ENCODE results near the gene PGAP6.
"Not testable (repeated sequence)": the region's sequence is repeated elsewhere in the genome, so short reads cannot be mapped to it uniquely, and the experiment has no call there.

PGAP6 gene

DNA sequence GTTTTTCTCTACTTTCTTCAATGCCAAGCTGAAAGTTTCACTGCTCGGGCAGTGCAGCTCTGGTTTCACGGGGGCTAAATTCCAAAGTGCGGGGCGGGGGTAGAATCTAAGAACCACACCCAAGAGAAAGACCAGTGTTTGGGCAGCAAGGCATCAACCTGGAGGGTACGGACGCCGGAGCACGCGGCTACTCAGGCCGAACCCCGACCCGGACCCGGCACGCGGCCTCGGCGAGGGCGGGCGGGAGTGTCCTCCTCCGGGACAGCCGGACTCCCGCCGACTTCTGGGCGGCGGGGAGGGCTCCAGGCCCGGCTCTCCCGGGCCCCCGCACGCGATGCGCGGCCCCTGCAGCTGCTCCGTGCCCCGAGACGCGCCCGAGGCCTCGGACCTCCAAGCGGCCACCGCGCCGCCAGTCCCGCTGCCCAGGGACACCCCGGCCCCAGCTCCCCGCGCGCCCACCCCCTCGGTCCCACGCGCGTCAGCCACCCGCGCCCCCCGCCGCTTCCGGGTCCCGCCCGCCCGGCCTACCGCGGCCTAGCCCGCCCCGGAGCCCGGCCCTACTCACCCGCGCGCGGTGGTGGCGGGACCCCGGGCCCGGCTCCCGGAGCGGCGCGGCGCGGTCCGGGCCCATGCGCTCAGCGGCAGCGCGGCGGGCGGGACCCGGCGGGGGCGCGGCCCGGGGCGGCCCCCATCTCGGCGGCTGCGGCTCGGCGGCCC is 29.8 kb downstream of the PGAP6 start:
- DNase-seq (ENCODE audit: low read depth), result no peak

DNA sequence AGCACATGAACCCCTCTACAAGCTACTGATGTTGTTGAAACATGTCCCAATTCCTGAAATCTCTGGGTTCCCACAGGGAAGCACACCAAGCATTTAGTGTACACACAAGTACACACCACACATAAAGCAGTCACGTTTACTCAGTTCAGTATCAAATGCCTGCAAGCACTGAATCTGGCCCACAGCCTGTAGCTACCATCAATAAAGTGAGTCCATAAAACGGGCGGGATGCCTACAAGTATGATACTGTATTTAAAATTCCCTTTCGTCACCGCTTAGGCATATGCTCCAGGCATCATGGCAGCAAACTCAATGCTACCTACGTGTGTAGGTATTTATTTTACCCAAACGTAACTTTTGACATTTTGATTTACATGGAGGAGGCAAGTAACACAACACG is 31.6 kb downstream of the PGAP6 start:
- no peak for DNase-seq (ENCODE audit: low read depth)

DNA sequence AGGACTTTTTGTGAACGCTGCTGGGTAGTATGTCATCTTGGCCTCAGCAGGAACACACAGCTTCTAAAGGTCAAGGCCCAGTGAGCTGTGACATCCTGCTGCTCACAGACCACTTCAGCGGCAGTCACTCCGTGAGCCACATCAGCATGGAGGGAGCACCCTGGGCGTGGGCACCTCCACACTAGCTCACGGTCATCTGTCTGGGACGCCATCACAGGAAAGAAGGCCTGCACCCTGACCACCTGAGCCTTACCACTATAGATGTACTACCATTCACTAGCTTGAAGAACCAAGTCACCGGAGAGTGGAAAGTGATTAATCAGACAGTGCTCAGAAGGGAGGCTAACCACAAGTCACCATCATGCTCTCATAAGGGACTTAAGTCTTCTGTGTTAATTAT is 32.6 kb downstream of the PGAP6 start:
- no peak for DNase-seq (ENCODE audit: low read depth)

DNA sequence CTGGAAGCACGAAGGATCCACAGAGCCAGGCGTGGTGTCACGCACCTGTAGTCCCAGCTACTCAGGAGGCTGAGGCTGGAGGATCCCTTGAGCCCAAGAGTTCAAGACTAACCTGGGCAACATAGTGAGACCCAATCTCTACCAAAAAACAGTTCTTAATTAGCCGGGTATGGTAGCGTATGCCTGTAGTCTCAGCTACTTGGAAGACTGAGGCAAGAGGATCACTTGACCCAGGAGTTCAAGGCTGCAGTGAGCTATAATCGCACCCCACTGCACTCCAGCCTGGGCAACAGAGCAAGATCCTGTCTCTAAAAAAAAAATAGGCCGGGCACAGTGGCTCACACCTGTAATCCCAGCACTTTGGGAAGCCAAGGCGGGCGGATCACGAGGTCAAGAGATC is 33.3 kb downstream of the PGAP6 start:
- not testable (repeated sequence) for DNase-seq (ENCODE audit: low read depth)

DNA sequence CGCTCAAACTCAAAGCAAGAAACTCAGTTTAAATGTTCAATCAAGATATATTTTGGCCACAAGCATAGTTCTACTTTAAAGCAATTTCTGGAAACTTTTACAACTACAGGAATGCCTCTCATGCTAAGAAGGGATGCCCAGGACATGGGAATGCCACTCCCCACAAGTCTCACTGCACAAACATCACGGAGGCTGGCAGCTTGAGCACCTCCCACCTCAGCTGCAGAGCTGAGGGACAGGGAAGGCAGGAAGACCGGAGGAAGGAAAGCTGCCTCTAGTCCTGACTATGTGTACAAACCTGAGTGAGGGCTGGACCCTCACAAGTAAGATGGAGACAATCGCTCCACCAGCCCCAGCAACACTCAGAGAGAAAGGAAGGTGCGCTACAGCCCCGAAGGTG is 34.6 kb downstream of the PGAP6 start:
- DNase-seq (ENCODE audit: low read depth), result no peak

DNA sequence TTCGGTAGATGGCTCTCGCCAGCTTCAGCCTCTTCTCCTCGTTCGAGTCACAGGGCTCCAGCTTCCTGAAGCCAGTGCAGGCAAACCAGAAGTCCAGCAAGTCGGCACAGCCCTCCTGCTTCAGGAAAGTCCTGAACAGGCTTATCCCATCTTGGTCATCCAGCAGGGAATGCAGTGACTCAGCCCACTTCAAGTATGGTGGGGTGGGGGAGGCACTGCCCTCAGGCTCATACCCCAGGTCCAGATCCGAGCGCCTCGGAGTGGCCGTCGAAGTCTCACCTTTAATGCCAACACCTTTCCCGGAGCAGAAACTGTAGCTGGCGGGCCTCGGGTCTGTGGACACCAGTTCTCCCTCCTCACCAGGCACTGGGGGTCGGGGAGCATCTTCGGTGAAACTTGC is 35.2 kb downstream of the PGAP6 start:
- DNase-seq (ENCODE audit: low read depth), result no peak

DNA sequence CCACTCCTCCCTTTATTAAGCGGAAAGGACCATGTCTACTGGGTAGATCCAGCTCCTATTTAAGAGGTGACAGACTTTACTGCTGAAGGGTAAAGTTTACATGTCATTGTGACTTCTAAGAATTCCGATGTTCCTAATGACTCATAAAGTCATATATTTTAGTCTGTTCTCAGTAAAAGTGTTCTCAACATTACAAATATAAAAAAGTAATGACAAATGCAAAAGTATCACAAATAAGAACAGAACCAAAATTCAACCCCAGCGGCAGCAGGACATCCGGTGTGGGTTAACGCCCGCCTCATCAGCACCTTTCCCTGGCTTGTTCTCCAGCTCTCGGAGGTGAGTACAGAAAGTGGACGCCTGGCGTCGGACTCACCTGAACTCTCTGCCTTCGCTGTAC is 36.0 kb downstream of the PGAP6 start:
- DNase-seq (ENCODE audit: low read depth), result no peak

DNA sequence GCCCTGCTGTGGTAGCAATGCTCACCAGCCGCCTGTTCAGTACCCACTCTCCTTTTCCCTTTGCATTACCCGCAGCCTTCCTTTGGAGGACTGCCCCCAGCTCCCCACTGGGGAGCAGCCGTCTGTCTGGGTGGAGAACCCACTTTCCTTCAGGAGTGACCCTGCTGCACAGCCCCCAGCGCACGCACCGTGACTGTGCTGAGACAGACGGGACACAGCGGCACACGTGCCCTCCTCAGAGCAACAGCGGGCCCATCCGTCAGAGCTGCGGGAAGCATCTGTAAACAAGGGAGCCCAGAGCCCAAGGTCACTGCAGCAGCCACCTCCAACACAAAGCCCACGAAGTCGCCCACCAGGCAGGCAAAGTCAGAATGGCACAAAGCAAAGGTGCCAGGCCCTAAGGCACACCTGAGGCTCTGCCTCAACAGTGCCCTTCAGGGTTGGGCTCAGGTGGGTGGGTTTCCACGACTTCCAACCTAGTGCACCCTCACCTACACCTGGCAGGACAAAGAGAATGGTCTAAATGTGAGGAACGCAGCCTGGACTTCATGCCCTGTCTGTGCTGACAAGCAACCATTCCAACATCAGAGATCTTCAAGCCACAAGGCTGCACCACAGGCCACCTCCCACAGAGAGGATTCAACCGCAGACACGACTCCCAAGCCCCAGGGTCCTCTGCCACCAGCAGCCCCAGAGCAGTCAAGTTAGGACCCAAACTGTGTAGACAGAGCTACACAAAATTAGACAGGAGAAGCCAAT is 39.1 kb downstream of the PGAP6 start:
- DNase-seq (ENCODE audit: low read depth), result no peak

DNA sequence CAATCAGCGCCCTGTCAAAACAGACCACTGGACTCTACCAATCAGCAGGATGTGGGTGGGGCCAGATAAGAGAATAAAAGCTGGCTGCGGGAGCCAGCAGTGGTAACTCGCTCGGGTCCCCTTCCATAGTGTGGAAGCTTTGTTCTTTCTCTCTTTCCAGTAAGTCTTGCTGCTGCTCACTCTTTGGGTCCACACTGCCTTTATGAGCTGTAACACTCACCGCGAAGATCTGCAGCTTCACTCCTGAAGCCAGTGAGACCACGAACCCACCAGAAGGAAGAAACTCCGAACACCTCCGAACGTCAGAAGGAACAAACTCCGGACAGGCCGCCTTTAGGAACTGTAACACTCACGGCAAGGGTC is 39.8 kb downstream of the PGAP6 start:
- not testable (repeated sequence) for DNase-seq (ENCODE audit: low read depth)

DNA sequence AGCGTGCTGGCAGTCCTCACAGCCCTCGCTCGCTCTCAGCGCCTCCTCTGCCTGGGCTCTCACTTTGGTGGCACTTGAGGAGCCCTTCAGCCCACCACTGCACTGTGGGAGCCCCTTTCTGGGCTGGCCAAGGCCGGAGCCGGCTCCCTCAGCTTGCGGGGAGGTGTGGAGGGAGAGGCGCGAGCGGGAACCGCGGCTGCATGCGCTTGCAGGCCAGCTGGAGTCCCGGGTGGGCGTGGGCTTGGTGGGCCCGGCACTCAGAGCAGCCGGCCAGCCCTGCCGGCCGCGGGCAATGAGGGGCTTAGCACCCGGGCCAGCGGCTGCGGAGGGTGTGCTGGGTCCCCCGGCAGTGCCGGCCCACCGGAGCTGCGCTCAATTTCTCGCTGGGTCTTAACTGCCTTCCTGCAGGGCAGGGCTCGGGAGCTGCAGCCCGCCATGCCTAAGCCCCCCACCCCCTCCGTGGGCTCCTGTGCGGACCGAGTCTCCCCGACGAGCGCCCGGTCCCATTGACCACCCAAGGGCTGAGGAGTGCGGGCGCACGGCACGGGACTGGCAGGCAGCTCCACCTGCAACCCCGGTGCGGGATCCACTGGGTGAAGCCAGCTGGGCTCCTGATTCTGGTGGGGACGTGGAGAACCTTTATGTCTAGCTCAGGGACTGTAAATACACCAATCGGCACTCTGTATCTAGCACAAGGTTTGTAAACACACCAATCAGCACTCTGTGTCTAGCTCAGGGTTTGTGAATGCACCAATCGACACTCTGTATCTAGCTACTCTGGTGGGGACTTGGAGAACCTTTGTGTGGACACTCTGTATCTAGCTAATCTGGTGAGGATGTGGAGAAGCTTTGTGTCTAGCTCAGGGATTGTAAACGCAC is 40.4 kb downstream of the PGAP6 start:
- DNase-seq (ENCODE audit: low read depth), result not testable (repeated sequence)

DNA sequence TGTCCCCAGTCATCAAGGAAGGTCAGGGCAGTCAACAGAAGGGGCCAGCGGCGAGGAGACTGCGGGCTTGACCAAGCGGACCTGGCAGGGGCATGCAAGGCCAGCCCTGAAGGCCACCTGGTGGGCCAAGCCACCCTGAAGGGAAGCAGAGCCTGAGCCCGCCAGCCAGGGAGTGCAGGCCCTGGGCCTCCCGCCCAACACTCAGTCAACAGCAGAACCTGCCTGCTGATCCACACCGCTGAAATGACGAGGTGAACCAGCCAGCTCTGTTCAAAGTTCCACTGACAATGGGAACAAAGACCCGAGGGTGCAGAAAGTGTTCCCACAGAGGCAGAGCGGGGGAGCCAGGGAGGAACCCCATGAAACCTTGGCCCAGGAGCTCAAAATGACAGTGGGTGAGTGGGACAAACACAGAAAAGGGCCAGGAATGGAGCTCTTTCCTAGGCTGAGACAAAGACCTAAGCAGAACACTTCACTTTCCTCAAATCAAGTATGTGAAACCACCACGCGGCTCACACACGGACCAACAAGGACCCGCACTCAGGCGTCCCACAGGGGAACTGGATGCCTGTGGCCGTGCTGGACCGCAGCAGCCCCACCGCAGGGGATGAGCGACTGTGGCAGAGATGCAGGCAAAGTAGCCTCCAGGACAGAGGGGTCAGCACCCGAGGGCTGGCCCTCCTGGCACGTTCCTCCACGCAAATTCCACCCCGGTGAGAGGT is 41.2 kb downstream of the PGAP6 start:
- no peak for DNase-seq (ENCODE audit: low read depth)

DNA sequence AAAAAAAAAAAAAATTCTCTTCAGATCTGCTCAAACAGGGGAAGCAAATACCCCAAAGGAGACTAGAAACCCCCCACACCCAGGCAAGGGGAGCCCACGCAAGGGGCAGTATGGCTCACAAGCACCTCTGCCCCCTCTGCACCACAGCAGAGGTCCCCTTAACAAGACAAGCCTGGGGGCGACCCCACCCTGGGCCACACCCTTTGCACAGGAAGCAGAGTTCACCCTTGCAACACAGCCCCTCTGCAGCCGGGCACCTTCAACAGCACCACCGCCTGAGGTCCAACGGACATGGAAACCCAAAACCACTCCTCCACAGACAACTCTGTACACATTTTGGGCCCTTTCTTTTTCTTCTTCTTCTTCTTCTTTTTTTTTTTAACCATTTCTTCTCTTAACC is 42.1 kb downstream of the PGAP6 start:
- DNase-seq (ENCODE audit: low read depth), result no peak

DNA sequence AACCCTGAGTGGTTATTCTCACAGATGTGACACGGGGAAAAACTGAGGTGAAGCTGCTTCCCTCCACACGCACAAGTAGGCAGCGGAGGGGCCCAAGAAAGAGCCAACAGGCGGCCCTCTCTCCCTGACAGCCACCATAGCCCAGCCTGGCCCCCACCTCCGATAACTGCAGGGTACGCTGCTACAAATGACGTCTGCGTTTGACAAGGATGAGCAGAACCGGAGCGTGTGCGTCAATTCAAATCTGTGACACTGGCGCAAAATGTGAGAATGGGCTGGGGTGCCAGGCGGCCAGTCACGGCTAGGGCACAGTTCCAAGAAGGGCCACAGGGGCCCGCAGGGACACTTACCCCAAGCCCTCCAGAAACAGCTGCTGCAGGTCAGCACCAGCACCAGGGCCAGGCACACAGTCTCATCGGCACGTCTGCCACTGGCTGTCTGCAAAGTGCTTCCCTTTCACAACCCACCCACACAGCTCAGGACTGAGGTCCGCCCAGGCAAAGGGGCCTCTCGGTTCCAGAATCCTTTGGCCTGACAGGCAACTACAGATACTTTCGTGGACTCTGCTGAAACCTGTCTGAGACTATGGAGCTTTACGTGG is 43.7 kb downstream of the PGAP6 start:
- no peak for DNase-seq (ENCODE audit: low read depth)

DNA sequence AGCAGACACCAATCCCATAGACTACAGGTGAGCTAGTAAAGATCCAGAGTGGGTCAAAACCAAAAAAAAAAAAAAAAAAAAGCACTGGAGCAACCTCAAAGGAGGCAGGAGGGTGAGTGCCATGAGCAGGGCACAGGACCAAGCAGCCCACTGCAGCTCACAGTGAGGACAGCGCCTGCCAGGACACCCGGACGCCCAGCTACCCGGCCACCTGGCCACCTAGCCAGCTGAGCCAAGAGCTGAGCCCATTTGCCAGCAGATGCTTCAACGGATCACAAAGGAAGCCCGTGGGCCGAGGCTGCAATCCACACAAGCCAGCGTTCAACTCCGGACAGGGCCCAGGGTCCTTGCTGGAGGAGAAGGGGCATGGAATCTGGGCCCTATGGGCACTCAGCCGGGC is 44.3 kb downstream of the PGAP6 start:
- no peak for DNase-seq (ENCODE audit: low read depth)

DNA sequence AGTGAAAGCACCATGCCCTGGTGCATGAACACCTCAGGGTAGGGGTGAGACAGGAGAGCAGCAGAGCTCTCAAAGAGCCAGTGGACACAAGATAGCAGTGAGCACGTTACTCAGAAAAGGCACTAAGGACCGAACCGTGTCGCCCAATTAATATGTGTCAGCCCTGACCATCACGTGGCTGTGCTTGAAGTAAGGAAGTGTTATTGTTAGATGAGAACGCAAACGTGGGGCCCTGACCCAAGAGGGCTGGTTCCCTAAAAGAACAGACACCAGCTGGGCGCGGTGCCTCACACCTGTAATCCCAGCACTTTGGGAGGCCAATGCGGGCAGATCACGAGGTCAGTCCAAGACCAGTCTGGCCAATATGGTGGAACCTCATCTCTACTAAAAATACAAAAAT is 45.5 kb downstream of the PGAP6 start:
- DNase-seq (ENCODE audit: low read depth), result no peak

DNA sequence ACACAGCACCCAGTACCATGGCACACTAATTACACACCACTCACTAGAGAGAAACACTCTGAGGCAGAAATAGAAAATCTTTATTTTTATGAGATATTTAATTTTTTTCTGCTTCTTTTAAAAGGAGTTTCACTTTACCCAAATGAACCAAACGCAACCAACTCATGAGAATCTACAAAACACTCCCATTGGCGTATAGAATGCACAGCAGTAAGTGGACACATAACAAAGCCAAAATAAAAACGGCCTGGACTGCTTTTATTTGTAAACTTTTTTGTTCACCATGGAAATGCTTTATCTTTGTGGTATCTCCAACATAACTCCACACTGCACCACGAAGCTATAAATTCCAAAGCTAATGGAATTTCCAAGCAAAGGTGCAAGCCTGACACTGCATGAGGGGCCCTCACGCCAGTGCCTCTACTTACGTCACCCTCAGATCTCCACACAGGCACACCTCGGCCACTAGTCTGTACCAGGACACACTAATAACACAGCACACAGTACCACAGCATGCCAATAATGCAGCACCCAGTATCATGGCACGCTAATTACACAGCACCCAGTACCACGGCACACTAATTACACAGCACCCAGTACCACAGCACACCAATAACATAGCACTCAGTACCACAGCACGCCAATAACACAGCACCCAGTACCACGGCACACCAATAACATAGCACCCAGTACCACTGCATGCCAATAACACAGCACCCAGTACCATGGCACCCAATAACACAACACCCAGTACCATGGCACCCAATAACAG is 46.7 kb downstream of the PGAP6 start:
- DNase-seq (ENCODE audit: low read depth), result not testable (repeated sequence)

DNA sequence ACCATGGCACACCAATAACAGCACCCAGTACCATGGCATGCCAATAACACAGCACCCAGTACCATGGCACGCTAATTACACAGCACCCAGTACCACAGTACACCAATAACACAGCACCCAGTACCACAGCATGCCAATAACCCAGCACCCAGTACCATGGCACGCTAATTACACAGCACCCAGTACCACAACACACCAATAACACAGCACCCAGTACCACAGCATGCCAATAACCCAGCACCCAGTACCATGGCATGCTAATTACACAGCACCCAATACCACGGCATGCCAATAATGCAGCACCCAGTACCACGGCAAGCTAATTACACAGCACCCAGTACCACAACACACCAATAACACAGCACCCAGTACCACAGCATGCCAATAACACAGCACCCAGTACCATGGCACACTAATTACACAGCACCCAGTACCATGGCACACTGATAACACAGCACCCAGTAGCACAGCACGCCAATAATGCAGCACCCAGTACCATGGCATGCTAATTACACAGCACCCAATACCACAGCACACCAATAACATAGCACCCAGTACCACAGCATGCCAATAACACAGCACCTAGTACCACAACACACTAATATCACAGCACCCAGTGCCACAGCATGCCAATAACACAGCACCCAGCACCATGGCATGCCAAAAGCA is 47.5 kb downstream of the PGAP6 start:
- not testable (repeated sequence) for DNase-seq (ENCODE audit: low read depth)

DNA sequence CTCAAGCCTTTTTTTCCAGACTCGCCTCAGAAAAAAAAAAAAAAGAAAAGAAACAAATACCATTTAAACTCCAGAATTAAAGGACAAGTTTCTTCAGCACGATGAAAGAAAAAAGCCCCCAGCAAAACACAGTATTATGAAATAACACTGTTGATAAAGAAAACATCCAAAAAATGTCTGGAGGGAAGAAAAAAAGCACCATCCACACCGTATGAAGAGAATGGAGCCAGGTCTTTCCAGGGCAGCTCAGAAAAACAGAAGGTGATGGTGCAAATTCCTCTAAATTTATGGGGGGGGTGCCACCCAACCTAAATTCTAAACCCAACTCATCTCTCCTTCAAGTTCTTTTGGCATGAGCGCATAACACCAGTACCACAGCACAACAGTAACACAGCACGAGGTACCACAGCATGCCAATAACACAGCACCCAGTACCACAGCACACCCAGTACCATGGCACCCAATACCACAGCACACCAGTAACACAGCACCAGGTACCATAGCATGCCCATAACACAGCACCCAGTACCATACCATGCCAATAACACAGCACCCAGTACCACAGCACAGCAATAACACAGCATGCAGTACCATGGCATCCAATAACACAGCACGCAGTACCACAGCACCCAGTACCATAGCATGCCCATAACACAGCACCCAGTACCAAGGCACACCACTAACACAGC is 48.2 kb downstream of the PGAP6 start:
- no peak for DNase-seq (ENCODE audit: low read depth)

DNA sequence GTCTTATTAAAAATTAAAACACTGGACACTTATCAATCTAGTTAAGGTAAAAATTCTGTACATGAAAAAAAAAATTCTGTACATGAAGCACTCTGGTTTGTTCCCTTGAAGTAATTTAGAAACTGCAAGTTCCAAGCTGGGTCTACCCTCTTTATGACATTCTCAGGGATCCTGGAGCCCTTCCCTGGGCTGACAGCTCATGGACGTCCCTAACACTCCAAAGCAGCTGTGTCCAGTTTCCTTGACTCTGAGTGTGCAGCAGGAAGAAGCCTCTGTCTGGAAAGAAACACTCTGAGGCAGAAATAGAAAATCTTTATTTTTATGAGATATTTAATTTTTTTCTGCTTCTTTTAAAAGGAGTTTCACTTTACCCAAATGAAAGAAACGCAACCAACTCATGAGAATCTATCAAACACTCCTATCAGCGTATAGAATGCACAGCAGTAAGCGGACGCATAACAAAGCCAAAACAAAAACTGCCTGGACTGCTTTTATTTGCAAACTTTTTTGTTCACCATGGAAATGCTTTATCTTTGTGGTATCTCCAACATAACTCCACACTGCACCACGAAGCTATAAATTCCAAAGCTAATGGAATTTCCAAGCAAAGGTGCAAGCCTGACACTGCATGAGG is 50.5 kb downstream of the PGAP6 start:
- DNase-seq (ENCODE audit: low read depth), result not testable (repeated sequence)
